Karpas-422 (cell line): ENCODE data around the gene DUS4L. TPM values are rescaled to one million over a fixed set of nuclear protein-coding genes. Genes with fewer than 3 reads are reported as not detected.

Experiments
- DNase-seq: peaks from one replicate; pipeline ENCODE4 v3.0.0-alpha.2; 2015
- H2AFZ ChIP-seq: fragments of 200-600 bp; sonication (generic); 2 replicates; pipeline ENCODE4 v1.6.1; 2014; ENCODE audit warnings: antibody characterized with exemption, low read length, mixed read lengths
- H3K27ac ChIP-seq: fragments of 200-600 bp; sonication (generic); 2 replicates; pipeline ENCODE4 v1.5.1; 2014; ENCODE audit warnings: mild to moderate bottlenecking, low read length, moderate library complexity
- H3K27me3 ChIP-seq: fragments of 200-600 bp; sonication (generic); 2 replicates; pipeline ENCODE4 v1.6.1; 2014; ENCODE audit warnings: low read length, mixed read lengths
- H3K36me3 ChIP-seq: fragments of 200-600 bp; sonication (generic); 2 replicates; pipeline ENCODE4 v1.6.1; 2014; ENCODE audit warnings: low read length, mixed read lengths; ENCODE audit not compliant: insufficient read depth
- H3K4me1 ChIP-seq: fragments of 200-600 bp; sonication (generic); 2 replicates; pipeline ENCODE4 v1.6.1; 2014; ENCODE audit warnings: mild to moderate bottlenecking, low read length, mixed read lengths
- H3K4me2 ChIP-seq: fragments of 200-600 bp; sonication (generic); 2 replicates; pipeline ENCODE4 v1.6.1; 2014; ENCODE audit warnings: low read length, low read depth, mild to moderate bottlenecking; ENCODE audit not compliant: poor library complexity, severe bottlenecking
- H3K4me3 ChIP-seq: fragments of 200-600 bp; sonication (generic); 2 replicates; pipeline ENCODE4 v1.5.1; 2014; ENCODE audit warnings: mild to moderate bottlenecking, antibody characterized with exemption, low read length, mixed read lengths
- H3K79me2 ChIP-seq: fragments of 200-600 bp; sonication (generic); 2 replicates; pipeline ENCODE4 v1.6.1; 2014; ENCODE audit warnings: mild to moderate bottlenecking, low read length, mixed read lengths
- H3K9ac ChIP-seq: fragments of 200-600 bp; sonication (generic); 2 replicates; pipeline ENCODE4 v1.6.0; 2014; ENCODE audit warnings: low read length
- H3K9me2 ChIP-seq: fragments of 200-600 bp; sonication (generic), shearing (Covaris generic); replicated peaks from 2 replicates; pipeline ENCODE4 v1.6.0; 2014; ENCODE audit warnings: mild to moderate bottlenecking, low read length, moderate library complexity; ENCODE audit not compliant: insufficient read depth
- H3K9me3 ChIP-seq: fragments of 300-700, 200-600 bp; sonication (generic); 2 replicates; pipeline ENCODE4 v1.6.1; 2014; ENCODE audit warnings: low read length, mixed read lengths
- H4K20me1 ChIP-seq: fragments of 200-600 bp; sonication (generic); 2 replicates; pipeline ENCODE4 v1.6.1; 2014; ENCODE audit warnings: mild to moderate bottlenecking, antibody characterized with exemption, low read length, low read depth; ENCODE audit not compliant: insufficient read depth
- total RNA-seq: library from RNA; depleted of rRNA; stranded (reverse); fragments of >200 nt; shearing (Covaris generic); gene quantifications from 2 replicates; pipeline ENCODE4 v1.2.3, GENCODE V29; 2014; ENCODE audit warnings: low replicate concordance

Gene DUS4L
- total RNA-seq, 1 experiment from 2014 or later: 26.5 TPM

DNA sequence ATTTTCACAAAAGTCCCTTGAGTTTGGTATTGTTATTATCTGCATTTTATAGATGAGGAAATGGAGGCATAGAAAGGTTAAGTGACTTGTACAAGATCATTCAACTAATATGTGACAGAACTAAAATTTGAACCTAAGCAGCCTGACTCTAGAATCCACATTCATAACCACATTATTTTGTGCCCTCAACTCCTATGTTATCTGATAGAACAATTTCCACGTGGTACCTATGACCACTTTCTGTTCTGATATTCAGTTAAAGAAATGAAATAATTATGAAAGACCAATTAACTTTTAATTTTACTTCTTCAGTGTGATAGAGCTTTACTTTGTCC lies 33.8 kb downstream of the DUS4L start:
- H3K4me1 ChIP-seq: no peaks in the 10 kb centered on the region
- no peaks in the 10 kb centered on the region for H3K9me2 ChIP-seq
- H3K36me3 ChIP-seq: peaks cover 37% of the 10 kb centered on the region
- no peaks in the 10 kb centered on the region for H3K79me2 ChIP-seq
- no peaks in the 10 kb centered on the region for H3K27me3 ChIP-seq
- H3K9ac ChIP-seq: no peak overlapping the region
- H4K20me1 ChIP-seq: no peaks in the 10 kb centered on the region
- no peak for DNase-seq
- H3K4me3 ChIP-seq: no peak overlapping the region
- no peak overlapping the region for H3K27ac ChIP-seq
- H2AFZ ChIP-seq: no peak overlapping the region
- H3K9me3 ChIP-seq: no peaks in the 10 kb centered on the region
- no peak overlapping the region for H3K4me2 ChIP-seq

DNA sequence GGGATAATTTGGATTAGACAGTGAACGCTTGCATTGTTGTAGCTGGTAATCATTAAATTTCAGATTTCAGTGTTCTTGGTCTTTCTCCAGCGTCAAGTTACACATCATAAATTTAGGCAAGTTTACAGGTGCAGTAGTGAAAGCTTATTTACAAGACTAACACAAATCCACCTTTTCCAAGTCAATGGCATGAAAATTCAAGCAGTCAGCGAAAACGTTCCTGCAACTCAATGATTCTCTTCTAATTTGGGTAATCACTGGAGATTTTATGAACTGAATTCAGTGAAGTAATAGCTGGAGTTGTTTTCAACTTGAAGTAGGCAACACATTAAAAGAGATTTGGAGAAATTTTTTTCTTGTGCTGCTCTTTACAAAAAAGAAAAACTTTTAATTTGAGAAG lies 34.2 kb downstream of the DUS4L start:
- H3K9me2 ChIP-seq: no peaks in the 10 kb centered on the region
- no peaks in the 10 kb centered on the region for H3K27me3 ChIP-seq
- no peaks in the 10 kb centered on the region for H4K20me1 ChIP-seq
- peaks cover 37% of the 10 kb centered on the region for H3K36me3 ChIP-seq
- no peak overlapping the region for H3K27ac ChIP-seq
- no peak overlapping the region for H3K4me3 ChIP-seq
- H2AFZ ChIP-seq: no peak overlapping the region
- no peaks in the 10 kb centered on the region for H3K79me2 ChIP-seq
- no peak for DNase-seq
- no peaks in the 10 kb centered on the region for H3K4me1 ChIP-seq
- no peaks in the 10 kb centered on the region for H3K9me3 ChIP-seq
- no peak overlapping the region for H3K9ac ChIP-seq
- no peak overlapping the region for H3K4me2 ChIP-seq

DNA sequence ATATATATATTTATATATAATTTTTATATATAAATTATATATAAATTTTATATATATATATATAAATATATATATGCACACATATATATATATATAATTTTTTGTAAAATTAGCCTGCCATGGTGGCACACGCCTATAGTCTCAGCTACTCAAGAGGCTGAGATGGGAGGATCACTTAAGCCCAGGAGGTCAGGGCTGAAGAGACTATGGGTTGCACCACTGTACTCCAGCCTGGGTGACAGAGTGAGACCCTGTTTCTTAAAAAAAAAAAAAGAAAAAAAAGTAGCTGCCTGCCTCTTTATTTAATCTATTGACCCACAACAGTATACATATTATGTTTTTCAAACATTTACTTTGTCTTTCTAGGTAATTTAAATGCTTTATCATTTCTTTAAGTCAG lies 35.5 kb downstream of the DUS4L start:
- Histone ChIP-seq H3K27me3 (no peaks in the 10 kb centered on the region), H3K36me3 (peaks cover 30% of the 10 kb centered on the region), H3K9me2 (no peaks in the 10 kb centered on the region), H3K9ac (no peak overlapping the region), H3K79me2 (no peaks in the 10 kb centered on the region), H3K27ac (no peak overlapping the region), H2AFZ (no peak overlapping the region), H3K4me2 (no peak overlapping the region), H4K20me1 (no peaks in the 10 kb centered on the region), H3K9me3 (no peaks in the 10 kb centered on the region), H3K4me3 (no peak overlapping the region), H3K4me1 (no peaks in the 10 kb centered on the region)
- no peak for DNase-seq

- DNase-seq: no peak
- H3K4me3 ChIP-seq: no peak overlapping the region
- H2AFZ ChIP-seq: no peak overlapping the region
- no peaks in the 10 kb centered on the region for H3K9me3 ChIP-seq
- no peak overlapping the region for H3K27ac ChIP-seq
- no peaks in the 10 kb centered on the region for H3K4me1 ChIP-seq
- H3K9ac ChIP-seq: no peak overlapping the region
- no peak overlapping the region for H3K4me2 ChIP-seq
- no peaks in the 10 kb centered on the region for H3K9me2 ChIP-seq
- H3K27me3 ChIP-seq: no peaks in the 10 kb centered on the region
- no peaks in the 10 kb centered on the region for H4K20me1 ChIP-seq
- no peaks in the 10 kb centered on the region for H3K79me2 ChIP-seq
- H3K36me3 ChIP-seq: peaks cover 30% of the 10 kb centered on the region
Observed at GRCh38 chr7:107600816-107601215, 37.0 kb downstream of the DUS4L start.

DNA sequence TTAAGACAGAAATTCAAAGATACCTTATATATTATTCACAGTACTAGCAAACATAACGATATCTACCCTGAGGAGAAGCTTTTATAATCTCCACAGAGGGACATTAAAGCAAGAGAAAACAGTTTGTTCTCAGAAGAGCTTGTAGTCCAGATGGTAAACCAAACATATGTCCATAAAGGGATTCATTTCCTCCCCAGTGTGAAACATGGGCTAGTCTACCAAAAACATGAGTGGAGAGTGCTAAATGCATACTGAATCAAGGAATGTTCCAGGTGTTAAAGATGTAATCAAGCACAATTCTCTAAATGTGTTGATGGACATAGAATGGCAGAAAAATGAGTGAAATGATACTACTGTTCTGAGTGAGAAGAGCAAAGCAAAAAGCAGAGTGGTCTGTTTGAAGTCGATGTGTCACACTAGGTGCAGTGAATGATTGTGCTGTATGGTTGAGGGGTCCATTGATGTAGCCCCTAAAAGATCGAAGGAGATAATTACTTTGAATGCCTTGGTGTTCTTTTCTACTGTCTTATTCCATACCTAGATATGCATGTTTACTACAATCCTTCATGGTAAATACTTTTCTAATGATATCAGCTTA lies 41.5 kb downstream of the DUS4L start:
- no peak overlapping the region for H2AFZ ChIP-seq
- H3K79me2 ChIP-seq: peaks cover 3% of the 10 kb centered on the region; the same call in 1 of the 2 replicates
- H3K36me3 ChIP-seq: peaks cover 29% of the 10 kb centered on the region; the same call in 1 of the 2 replicates
- H3K4me3 ChIP-seq: no peak overlapping the region
- H3K4me1 ChIP-seq: no peaks in the 10 kb centered on the region
- H3K4me2 ChIP-seq: no peak overlapping the region
- H3K27ac ChIP-seq: no peak overlapping the region
- H3K27me3 ChIP-seq: no peaks in the 10 kb centered on the region
- H3K9ac ChIP-seq: no peak overlapping the region
- no peaks in the 10 kb centered on the region for H3K9me3 ChIP-seq
- no peaks in the 10 kb centered on the region for H3K9me2 ChIP-seq
- DNase-seq: no peak
- no peaks in the 10 kb centered on the region for H4K20me1 ChIP-seq

DNA sequence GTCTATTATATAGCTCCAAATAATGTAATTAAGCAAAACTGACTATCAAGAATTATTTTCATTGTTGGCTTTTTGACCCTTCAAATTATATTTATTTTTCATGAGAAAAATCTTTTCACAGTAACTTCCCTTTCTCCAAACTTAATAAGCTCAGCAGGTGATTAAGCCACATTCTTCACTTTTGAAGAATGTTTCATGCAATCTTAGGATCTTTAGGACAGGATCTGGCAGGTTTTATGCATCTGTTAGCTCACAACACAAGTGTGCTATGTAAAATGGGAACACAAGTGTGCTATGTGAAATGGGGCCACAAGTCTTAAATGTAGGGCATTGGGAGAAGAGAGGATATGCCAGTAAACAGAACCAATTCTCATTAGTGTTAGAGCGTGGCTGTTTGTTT lies 42.5 kb downstream of the DUS4L start:
- H2AFZ ChIP-seq: no peak overlapping the region
- no peaks in the 10 kb centered on the region for H3K9me3 ChIP-seq
- H3K4me2 ChIP-seq: no peak overlapping the region
- H3K9ac ChIP-seq: no peak overlapping the region
- DNase-seq: no peak
- H3K4me1 ChIP-seq: no peaks in the 10 kb centered on the region
- H3K79me2 ChIP-seq: peaks cover 3% of the 10 kb centered on the region; the same call in 1 of the 2 replicates
- no peaks in the 10 kb centered on the region for H3K9me2 ChIP-seq
- no peaks in the 10 kb centered on the region for H3K27me3 ChIP-seq
- H3K4me3 ChIP-seq: no peak overlapping the region
- H3K36me3 ChIP-seq: peaks cover 19% of the 10 kb centered on the region; the same call in 1 of the 2 replicates
- H3K27ac ChIP-seq: no peak overlapping the region
- no peaks in the 10 kb centered on the region for H4K20me1 ChIP-seq

DNA sequence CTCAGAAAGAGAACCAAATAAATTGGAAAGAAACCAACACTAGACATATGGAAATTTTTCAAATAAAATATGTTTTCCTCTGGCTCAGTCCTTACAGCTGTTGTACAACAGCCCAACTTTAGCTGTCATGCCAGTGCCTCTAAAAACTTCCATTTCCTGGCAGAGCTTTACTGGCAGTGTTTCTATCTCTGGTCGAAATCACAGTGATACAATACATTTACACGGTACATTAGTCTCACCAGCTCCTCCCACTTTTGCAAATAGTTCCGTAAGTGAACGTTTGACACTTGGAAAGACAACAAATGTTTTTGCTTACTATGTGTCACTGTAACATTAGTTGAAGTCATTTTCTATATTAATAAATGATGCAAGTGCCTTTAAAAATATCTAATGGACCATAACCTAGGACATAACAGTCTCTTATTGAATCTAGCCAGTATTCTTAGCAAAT lies 46.1 kb downstream of the DUS4L start:
- no peak overlapping the region for H3K4me2 ChIP-seq
- peaks cover 3% of the 10 kb centered on the region; the same call in 1 of the 2 replicates for H3K79me2 ChIP-seq
- H3K36me3 ChIP-seq: peaks cover 20% of the 10 kb centered on the region; the same call in 1 of the 2 replicates
- no peaks in the 10 kb centered on the region for H3K4me1 ChIP-seq
- H3K9me3 ChIP-seq: no peaks in the 10 kb centered on the region
- DNase-seq: no peak
- H3K4me3 ChIP-seq: no peak overlapping the region
- no peak overlapping the region for H3K27ac ChIP-seq
- H2AFZ ChIP-seq: no peak overlapping the region
- no peak overlapping the region for H3K9ac ChIP-seq
- no peaks in the 10 kb centered on the region for H3K27me3 ChIP-seq
- H3K9me2 ChIP-seq: no peaks in the 10 kb centered on the region
- H4K20me1 ChIP-seq: no peaks in the 10 kb centered on the region

DNA sequence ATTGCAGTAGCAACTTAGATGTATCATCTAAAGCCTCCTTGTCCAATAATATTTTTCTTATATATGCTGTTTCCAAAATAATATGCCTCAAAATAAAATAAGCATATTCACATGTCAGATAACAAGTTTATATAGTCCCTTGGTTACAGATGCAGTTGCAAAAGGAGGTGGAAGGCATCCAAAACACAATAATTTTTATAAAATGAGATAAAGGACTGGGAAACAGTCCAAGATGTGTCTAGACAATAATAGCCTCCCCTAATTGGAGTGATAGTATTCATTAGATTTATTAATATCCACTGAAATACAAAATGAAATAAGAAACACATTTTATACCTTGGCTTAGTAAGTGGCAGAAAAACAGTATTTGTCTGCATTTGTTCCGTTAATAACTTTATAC lies 46.6 kb downstream of the DUS4L start:
- no peaks in the 10 kb centered on the region for H3K9me2 ChIP-seq
- no peak overlapping the region for H3K4me2 ChIP-seq
- no peak overlapping the region for H3K27ac ChIP-seq
- H3K9me3 ChIP-seq: no peaks in the 10 kb centered on the region
- DNase-seq: no peak
- H3K27me3 ChIP-seq: no peaks in the 10 kb centered on the region
- peaks cover 3% of the 10 kb centered on the region; the same call in 1 of the 2 replicates for H3K79me2 ChIP-seq
- no peaks in the 10 kb centered on the region for H4K20me1 ChIP-seq
- H3K4me3 ChIP-seq: no peak overlapping the region
- peaks cover 23% of the 10 kb centered on the region; the same call in 1 of the 2 replicates for H3K36me3 ChIP-seq
- no peaks in the 10 kb centered on the region for H3K4me1 ChIP-seq
- no peak overlapping the region for H3K9ac ChIP-seq
- H2AFZ ChIP-seq: no peak overlapping the region
